Astrocyte of the cerebellum (primary cell): ENCODE measurements around the gene ALG14.

Experiments used
- DNase-seq: peaks from one replicate; pipeline ENCODE4 v3.0.0-alpha.2; 2011; ENCODE audit warnings: low read depth
- H3K4me3 ChIP-seq: 2 replicates; pipeline ENCODE4 v1.5.1; 2011; ENCODE audit warnings: mild to moderate bottlenecking, low read depth, low read length, moderate library complexity
- CTCF ChIP-seq: IDR thresholded peaks from 2 replicates; pipeline ENCODE4 v1.5.1; 2012; ENCODE audit warnings: low read length, low read depth, moderate library complexity, mild to moderate bottlenecking; ENCODE audit errors: missing control alignments
- in situ Hi-C: cut with HindIII; loops from 2 replicates; pipeline ENCODE4 v1.10.0; 2017; ENCODE audit warnings: low sequenced_read_pairs

The ALG14 gene, protein sequence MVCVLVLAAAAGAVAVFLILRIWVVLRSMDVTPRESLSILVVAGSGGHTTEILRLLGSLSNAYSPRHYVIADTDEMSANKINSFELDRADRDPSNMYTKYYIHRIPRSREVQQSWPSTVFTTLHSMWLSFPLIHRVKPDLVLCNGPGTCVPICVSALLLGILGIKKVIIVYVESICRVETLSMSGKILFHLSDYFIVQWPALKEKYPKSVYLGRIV

DNA sequence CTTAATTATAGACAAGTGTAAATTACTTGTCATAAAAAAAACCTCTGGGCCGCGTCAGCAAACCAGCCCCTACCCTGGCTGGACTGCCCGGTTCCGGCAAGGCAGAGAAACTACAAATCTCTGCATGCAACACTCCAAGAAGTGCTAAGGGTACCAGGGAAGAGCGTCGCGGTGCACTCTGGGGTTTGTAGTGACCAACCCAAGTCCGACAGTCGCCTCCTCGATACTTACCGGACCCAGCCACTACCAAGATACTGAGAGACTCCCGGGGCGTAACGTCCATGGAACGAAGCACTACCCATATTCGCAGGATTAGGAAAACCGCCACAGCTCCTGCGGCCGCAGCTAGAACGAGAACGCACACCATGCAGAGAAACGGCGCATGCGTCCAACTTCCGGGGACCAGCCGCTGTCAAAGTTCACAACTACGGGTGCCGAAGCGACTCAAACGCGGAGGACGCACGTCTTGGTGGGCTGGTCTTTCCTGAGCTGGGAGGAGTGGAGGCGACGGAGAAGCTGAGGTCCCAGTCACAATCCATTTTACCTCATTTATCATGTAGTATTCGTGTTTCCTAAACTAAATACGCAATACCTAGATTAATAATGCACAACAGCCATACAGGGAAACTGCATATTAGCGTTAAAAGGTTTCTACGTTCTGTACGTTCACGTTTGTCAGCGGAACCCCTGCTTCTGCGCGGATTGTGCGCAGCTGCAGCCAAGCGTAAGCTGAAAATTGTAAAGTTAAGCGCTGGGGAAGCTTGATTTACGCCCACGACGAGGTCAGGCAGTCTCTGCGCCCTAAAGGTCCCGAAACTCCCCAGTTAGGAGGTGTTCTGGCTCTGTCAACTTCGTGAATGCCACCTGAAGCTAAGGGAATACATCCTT, at the start of gene ALG14:
TSS of gene ALG14 (minus strand) at position 420 of the 888 bp plus-strand sequence. CDS start at position 367, 53 bp downstream.
- H3K4me3 ChIP-seq: peak within 1 kb of the TSS; percentile 82
- TF ChIP-seq CTCF: no peak
- peak; percentile 92 for DNase-seq
- in situ Hi-C loops: no loop called here

GRCh38 chr1:95122151-95122697, 49.5 kb upstream of the ALG14 start:
- in situ Hi-C loops: no loop called here
- no peak for TF ChIP-seq CTCF
- DNase-seq: no peak
- no peak overlapping the region for H3K4me3 ChIP-seq

GRCh38 chr1:95119273-95119672, 46.5 kb upstream of the ALG14 start:
- no peak overlapping the region for H3K4me3 ChIP-seq
- no peak for DNase-seq
- in situ Hi-C loops: no loop called here
- no peak for TF ChIP-seq CTCF

- TF ChIP-seq CTCF: no peak
- DNase-seq: no peak
- in situ Hi-C loops: no loop called here
- H3K4me3 ChIP-seq: no peak overlapping the region
Measured at GRCh38 chr1:95118710-95119109, 46.0 kb upstream of the ALG14 start.

- no peak for TF ChIP-seq CTCF
- DNase-seq: no peak
Measured at GRCh38 chr1:95118067-95118499, 45.3 kb upstream of the ALG14 start.

DNA sequence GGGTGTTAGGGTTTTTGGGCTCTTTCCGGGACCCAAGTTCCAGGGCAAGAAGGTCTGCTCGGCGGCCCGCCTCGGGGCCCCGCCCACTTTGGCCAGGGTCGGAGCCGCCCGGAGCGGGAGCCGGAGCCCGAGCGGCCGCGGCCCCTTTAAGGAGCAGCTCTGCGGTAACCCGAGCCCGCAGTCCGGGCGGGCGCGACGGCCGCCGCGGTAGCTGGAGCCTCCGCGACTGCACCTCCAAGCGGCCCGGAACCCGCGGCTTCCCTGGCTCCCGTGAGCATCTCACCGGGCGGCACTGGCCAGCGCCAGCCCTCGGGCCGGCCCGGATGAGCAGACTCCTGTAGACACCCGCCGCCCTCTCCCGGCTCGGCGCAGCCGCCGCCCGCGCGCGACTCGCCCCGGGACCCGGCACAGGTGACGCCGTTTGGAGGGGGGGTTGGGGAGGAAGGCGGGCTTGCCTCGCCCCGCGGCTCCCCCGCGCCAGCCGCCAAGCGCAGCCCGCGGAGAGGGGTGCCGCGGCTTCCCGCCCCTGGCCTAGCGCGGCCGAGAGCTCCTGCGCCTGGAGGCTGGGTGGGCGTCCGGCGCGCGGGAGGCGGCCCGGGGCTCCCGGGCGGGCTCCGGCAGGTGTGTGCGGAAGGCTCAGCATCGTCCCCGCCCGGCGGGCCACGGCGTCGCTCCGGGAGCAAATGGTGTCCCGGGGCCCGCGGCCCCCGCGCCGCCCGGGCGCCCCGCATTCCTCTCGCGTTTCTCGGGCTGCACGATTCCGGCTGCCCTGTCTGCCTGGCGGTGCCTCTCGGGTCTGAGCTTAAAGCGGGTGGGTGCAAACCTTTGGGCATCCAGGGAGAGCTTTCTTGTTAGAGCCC, 44.7 kb upstream of the ALG14 start, which contains the start of gene TLCD4:
TSS of gene TLCD4 (plus strand) at position 149 of the 860 bp plus-strand sequence. CDS start 26,547 bp downstream, outside the sequence.
- H3K4me3 ChIP-seq: peak within 1 kb of the TSS; percentile 61
- TF ChIP-seq CTCF: no peak
- in situ Hi-C loops: no loop called here
- DNase-seq: no peak

More at GRCh38 chr1:95118067-95118499, 45.3 kb upstream of the ALG14 start:
- H3K4me3 ChIP-seq: peak overlapping the region; percentile 61
- in situ Hi-C loops: no loop called here
